Effector memory CD4-positive, alpha-beta T cell (primary cell): ENCODE measurements around the gene CDH12.

Experiments used
- DNase-seq, 3 donors: peaks; one replicate each; pipeline ENCODE4 v3.0.0-alpha.2; 2020
- H3K27ac ChIP-seq: 2 replicates; pipeline ENCODE4 v1.7.0; 2013; ENCODE audit warnings: mild to moderate bottlenecking, low read length, moderate library complexity; ENCODE audit not compliant: insufficient read depth, poor library complexity, severe bottlenecking
- H3K27me3 ChIP-seq: replicated peaks from 2 replicates; pipeline ENCODE4 v1.7.0; 2013; ENCODE audit warnings: mild to moderate bottlenecking, low read length; ENCODE audit not compliant: insufficient read depth, control insufficient read depth, poor library complexity, severe bottlenecking
- H3K36me3 ChIP-seq: 2 replicates; pipeline ENCODE4 v1.7.0; 2013; ENCODE audit warnings: mild to moderate bottlenecking, low read length, moderate library complexity; ENCODE audit not compliant: control insufficient read depth, insufficient read depth
- H3K4me1 ChIP-seq: 2 replicates; pipeline ENCODE4 v1.7.0; 2013; ENCODE audit warnings: low read length, mild to moderate bottlenecking; ENCODE audit not compliant: control insufficient read depth, insufficient read depth, poor library complexity, severe bottlenecking
- H3K4me3 ChIP-seq: 2 replicates; pipeline ENCODE4 v1.7.0; 2013; ENCODE audit warnings: low read length, low read depth, mild to moderate bottlenecking; ENCODE audit not compliant: insufficient read depth, poor library complexity, severe bottlenecking
- H3K9me3 ChIP-seq: 2 replicates; pipeline ENCODE4 v1.7.0; 2013; ENCODE audit warnings: mild to moderate bottlenecking, low read length, moderate library complexity; ENCODE audit not compliant: control insufficient read depth

Gene CDH12

DNA sequence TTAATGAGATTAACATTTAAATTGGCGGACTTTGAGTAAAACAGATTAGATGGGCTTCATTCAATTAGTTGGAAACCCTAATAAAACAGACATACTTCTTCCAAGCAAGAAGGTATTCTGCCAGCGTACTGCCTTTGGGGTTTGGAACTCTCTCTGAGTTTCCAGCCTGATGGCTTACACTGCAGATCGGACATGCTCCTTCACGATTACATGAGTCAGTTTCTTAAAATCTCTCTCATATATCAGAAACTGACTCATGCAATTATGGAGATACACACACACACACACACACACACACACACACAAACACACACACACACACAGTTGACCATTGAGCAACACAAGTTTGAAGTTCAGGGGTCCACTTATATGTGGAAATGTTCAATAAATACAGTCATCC is 789.4 kb downstream of the CDH12 start:
- H3K27me3 ChIP-seq = no peaks in the 10 kb centered on the region
- no peaks in the 10 kb centered on the region for H3K36me3 ChIP-seq
- no peak overlapping the region for H3K4me3 ChIP-seq
- no peak for DNase-seq
- H3K27ac ChIP-seq = no peak overlapping the region
- H3K9me3 ChIP-seq = no peaks in the 10 kb centered on the region
- H3K4me1 ChIP-seq = no peaks in the 10 kb centered on the region

DNA sequence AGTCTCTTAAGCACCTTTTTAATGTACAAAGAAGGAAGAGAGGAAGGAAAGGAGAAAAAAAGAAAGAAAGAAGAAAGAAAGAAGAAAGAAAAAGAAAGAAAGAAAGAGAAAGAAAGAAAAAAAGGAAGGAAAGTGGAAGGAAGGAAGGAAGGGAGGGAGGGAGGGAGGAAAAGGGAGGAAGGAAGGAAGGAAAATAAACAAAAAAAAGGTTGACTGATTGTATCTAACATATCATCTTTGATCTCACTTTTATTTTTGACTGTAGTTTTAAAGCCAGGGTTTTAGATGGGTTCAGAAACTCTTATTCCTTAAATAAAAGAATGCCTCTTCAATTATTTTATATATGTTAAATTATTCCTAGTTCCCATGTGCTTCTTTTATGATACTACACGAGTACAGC is 794.5 kb downstream of the CDH12 start:
- DNase-seq = no peak
- Histone ChIP-seq H3K36me3 (no peaks in the 10 kb centered on the region), H3K9me3 (no peaks in the 10 kb centered on the region), H3K4me1 (no peaks in the 10 kb centered on the region), H3K27me3 (no peaks in the 10 kb centered on the region), H3K27ac (no peak overlapping the region), H3K4me3 (no peak overlapping the region)

DNA sequence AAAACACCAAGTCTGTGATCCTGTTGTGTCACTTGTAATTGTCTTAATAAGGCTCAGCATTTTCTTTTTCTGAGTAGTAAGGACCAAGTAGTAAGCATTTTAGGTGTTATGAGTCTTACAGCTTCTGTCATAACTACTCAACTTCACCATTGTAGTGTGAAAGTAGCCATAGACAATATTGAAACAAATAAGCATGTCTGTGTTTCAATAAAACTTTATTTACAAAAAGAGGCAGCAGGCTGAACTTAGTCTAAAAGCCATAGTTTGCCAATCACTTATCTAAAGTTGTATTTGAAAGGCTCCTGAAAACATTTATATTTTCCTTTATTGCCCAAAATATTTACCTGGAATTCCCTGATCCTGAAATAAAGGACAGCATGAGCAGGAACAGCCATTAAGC is 796.1 kb downstream of the CDH12 start:
- no peak overlapping the region for H3K27ac ChIP-seq
- H3K27me3 ChIP-seq = no peaks in the 10 kb centered on the region
- H3K36me3 ChIP-seq = no peaks in the 10 kb centered on the region
- H3K9me3 ChIP-seq = no peaks in the 10 kb centered on the region
- no peak overlapping the region for H3K4me3 ChIP-seq
- no peak for DNase-seq
- no peaks in the 10 kb centered on the region for H3K4me1 ChIP-seq

DNA sequence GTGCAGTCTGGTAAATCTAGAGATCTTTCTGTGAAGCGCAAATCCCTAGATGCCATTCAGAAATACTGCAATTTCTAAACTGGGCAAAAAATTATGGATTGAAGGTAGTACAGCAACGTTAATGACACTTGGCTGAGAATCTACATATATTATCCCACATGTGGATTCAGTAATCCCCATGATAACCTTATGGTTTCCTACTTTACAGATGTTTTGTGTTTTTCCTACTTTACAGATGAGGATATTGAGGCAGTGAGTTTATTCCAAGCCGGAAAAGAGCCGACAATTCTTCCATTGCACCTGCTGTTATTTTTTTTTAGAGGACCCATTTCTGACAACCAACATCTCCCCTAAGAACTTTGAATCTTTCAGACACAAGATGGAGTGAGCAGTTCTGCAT is 796.5 kb downstream of the CDH12 start:
- Histone ChIP-seq H3K4me3 (no peak overlapping the region), H3K27me3 (no peaks in the 10 kb centered on the region), H3K9me3 (no peaks in the 10 kb centered on the region), H3K4me1 (no peaks in the 10 kb centered on the region), H3K27ac (no peak overlapping the region), H3K36me3 (no peaks in the 10 kb centered on the region)
- DNase-seq = no peak

DNA sequence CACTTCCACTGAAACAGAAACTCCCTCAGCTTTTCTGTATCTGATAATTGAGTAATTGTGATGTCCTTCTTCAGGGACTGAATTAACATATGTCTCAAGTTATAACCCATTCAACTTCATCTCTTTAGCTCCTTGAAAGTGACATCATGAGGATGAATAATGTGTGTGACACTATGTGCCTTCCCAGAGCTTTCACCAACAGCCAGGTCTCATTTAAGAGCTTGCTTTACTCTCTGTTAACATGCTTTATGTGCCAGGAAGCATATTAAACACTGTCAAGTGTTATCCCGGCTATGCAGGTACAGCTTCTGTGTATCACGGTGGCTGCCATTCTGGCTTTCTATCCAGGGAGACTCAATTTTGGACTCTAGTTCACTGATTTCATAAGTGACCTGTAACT is 799.9 kb downstream of the CDH12 start:
- Histone ChIP-seq H3K9me3 (no peaks in the 10 kb centered on the region), H3K4me1 (no peaks in the 10 kb centered on the region), H3K27ac (no peak overlapping the region), H3K36me3 (no peaks in the 10 kb centered on the region), H3K27me3 (no peaks in the 10 kb centered on the region), H3K4me3 (no peak overlapping the region)
- DNase-seq = no peak

DNA sequence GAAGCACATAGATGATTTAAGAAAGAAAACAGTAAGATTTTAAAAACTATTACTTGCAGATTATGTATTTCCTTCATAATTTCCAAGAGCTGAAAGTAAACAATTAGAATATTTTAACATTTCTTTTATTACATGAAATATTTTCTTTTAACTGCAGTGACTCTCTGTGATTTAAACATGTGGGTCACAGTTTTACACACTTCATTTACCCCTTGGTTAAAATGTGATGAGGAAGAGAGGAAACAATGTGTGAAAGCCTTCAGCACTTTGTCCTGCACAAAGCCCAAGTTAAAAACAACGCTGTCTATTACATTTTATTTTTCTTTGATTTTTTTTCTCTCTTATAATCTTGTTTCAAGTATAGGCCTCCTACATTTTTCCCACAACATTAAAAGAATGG is 801.3 kb downstream of the CDH12 start:
- DNase-seq = no peak
- no peak overlapping the region for H3K4me3 ChIP-seq
- no peaks in the 10 kb centered on the region for H3K4me1 ChIP-seq
- no peaks in the 10 kb centered on the region for H3K27me3 ChIP-seq
- H3K9me3 ChIP-seq = no peaks in the 10 kb centered on the region
- H3K36me3 ChIP-seq = no peaks in the 10 kb centered on the region
- H3K27ac ChIP-seq = no peak overlapping the region

DNA sequence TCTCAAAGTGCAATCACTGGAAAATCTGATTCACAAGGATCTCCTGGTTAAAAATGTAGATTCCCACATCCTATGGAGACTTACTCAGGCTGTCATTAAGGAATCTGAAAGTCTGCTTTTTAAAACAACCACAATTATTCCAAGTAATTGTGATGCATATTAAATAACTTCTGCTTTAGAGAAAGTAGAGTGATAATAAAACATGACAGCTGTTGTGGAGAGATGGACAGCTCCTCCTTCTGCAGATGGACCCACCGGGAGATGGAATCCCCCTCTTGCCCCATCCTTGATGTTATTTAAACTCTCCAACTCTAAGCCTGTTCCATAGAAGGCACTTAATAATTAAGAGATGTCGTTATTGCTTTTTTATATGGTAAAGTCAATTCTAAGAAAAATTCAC is 802.2 kb downstream of the CDH12 start:
- Histone ChIP-seq H3K27me3 (no peaks in the 10 kb centered on the region), H3K4me1 (no peaks in the 10 kb centered on the region), H3K4me3 (no peak overlapping the region), H3K27ac (no peak overlapping the region), H3K36me3 (no peaks in the 10 kb centered on the region), H3K9me3 (no peaks in the 10 kb centered on the region)
- DNase-seq = no peak

DNA sequence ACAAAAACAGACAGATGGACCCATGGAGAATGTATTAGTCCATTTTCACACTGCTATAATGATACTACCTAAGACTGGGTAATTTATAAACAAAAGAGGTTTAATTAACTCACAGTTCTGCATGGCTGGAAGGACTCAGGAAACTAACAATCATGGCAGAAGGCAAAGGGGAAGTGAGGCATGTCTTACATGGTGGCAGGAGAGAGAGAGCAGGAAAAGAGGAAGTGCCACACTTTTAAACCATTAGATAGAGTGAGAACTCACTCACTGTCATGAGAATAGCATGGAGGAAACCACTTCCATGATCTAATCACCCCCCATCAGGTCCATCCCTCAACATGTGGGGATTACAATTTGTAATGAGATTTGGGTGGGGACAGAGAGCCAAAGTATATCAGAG is 808.9 kb downstream of the CDH12 start:
- Histone ChIP-seq H3K36me3 (no peaks in the 10 kb centered on the region), H3K4me1 (no peaks in the 10 kb centered on the region), H3K27me3 (no peaks in the 10 kb centered on the region), H3K4me3 (no peak overlapping the region), H3K9me3 (no peaks in the 10 kb centered on the region), H3K27ac (no peak overlapping the region)
- no peak for DNase-seq

DNA sequence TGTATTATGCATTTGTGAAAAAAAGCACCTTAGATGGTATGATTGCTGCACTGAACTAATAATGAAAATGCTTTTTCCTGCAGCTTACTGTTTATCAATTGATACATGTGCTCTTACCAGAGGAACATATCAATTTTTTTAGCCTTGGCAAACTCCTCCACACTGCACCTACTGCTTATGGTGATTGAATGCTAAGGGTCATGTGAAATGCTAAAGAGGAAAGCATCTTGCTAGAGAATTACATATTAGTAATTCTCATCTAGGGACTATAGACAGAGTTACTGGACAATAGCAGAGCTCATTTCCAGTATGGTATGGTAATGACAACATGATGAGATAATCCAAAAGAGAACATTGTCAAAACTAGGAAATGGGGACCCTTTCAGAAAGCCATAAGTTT is 817.1 kb downstream of the CDH12 start:
- Histone ChIP-seq H3K27ac (no peak overlapping the region), H3K36me3 (no peaks in the 10 kb centered on the region), H3K4me3 (no peak overlapping the region), H3K4me1 (no peaks in the 10 kb centered on the region), H3K27me3 (no peaks in the 10 kb centered on the region), H3K9me3 (no peaks in the 10 kb centered on the region)
- no peak for DNase-seq

DNA sequence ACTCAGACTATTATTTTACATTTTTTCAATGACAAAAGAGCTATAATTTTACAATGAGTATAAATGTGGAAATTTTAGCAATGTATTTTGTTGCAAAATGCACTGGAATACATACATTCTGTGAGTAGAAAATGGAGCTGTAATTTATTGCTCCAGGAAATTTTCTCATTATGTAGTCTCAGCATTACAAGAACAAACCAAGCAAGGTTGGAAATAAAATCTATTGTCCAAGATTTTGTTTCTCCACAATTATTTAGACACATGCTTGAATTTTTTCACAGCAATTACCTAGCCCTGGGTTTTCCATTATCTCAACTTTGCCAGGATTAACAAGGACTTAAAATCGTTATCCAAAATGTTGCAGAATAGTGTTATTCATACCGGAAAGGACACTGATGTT is 820.1 kb downstream of the CDH12 start:
- H3K4me3 ChIP-seq = no peak overlapping the region
- no peak overlapping the region for H3K27ac ChIP-seq
- H3K36me3 ChIP-seq = no peaks in the 10 kb centered on the region
- DNase-seq = no peak
- no peaks in the 10 kb centered on the region for H3K4me1 ChIP-seq
- H3K9me3 ChIP-seq = no peaks in the 10 kb centered on the region
- H3K27me3 ChIP-seq = no peaks in the 10 kb centered on the region

DNA sequence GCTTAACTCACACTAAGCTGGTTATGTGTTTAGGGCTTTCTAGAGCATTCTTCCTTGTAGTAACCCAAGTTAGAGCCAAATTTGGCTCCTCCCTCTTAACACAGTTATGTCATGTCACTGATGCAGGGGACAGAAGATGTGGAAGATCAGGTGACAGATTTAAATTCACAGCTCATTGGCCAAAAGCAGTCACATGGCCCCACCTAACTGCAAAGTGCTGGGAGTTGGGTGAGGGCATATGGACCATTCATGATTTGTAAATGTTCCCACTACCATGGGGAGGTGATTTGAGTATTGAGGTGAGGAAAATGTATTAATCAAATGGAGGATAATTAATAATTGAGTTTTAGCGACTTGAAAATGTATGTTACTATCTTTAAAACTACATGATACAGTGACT is 829.4 kb downstream of the CDH12 start:
- no peak overlapping the region for H3K4me3 ChIP-seq
- H3K9me3 ChIP-seq = no peaks in the 10 kb centered on the region
- no peak overlapping the region for H3K27ac ChIP-seq
- no peaks in the 10 kb centered on the region for H3K27me3 ChIP-seq
- H3K4me1 ChIP-seq = no peaks in the 10 kb centered on the region
- H3K36me3 ChIP-seq = no peaks in the 10 kb centered on the region
- DNase-seq = no peak
